K562 (cell line): ENCODE data around the gene ICAM2. TPM values are rescaled to one million over a fixed set of nuclear protein-coding genes. Genes with fewer than 3 reads are reported as not detected.

Experiments
- HCFC1 ChIP-seq: IDR thresholded peaks from 2 replicates; pipeline ENCODE4 v1.6.1; 2012; ENCODE audit warnings: low read depth, low read length, improper control_type of control experiment
- HDAC6 ChIP-seq: IDR thresholded peaks from 2 replicates; pipeline ENCODE4 v1.6.1; 2012; ENCODE audit warnings: low read depth, mild to moderate bottlenecking, control low read depth, inconsistent platforms, low read length, moderate library complexity
- HMGXB4 ChIP-seq: sonication (generic); formaldehyde crosslinking; IDR thresholded peaks from 2 replicates; pipeline ENCODE4 v1.8.1; 2023; ENCODE audit warnings: mild to moderate bottlenecking, missing genetic modification reagents
- HNRNPK ChIP-seq: fragments of 200-400 bp; formaldehyde crosslinking; IDR thresholded peaks from one replicate; pipeline ENCODE4 v1.6.1; 2018; ENCODE audit warnings: mild to moderate bottlenecking, low read depth, low read length; ENCODE audit not compliant: poor library complexity, severe bottlenecking
- HNRNPL ChIP-seq: fragments of 200-400 bp; formaldehyde crosslinking; IDR thresholded peaks from 2 replicates; pipeline ENCODE4 v1.6.1; 2017; ENCODE audit warnings: low read depth, mild to moderate bottlenecking, low read length
- IRF2 ChIP-seq: sonication (generic); formaldehyde crosslinking; IDR thresholded peaks from 2 replicates; pipeline ENCODE4 v1.8.1; 2022; ENCODE audit warnings: mild to moderate bottlenecking, missing genetic modification reagents
- KDM2B ChIP-seq: fragments of 250-450 bp; sonication (Bioruptor Pico); IDR thresholded peaks from 2 replicates; pipeline ENCODE4 v1.8.0; 2021; ENCODE audit warnings: mild to moderate bottlenecking, moderate library complexity
- MEIS2 ChIP-seq: fragments of 450-650 bp; IDR thresholded peaks from 2 replicates; pipeline ENCODE4 v1.6.1; 2014; ENCODE audit warnings: mild to moderate bottlenecking; ENCODE audit not compliant: partially characterized antibody
- MTA1 ChIP-seq: fragments of 450-650 bp; IDR thresholded peaks from 2 replicates; pipeline ENCODE4 v1.6.1; 2017; ENCODE audit warnings: borderline replicate concordance
- NR1H2 ChIP-seq: sonication (generic); formaldehyde crosslinking; IDR thresholded peaks from 2 replicates; pipeline ENCODE4 v1.4.0; 2020; ENCODE audit warnings: mild to moderate bottlenecking, missing genetic modification reagents
- PKNOX1 ChIP-seq: fragments of 450-650 bp; IDR thresholded peaks from 2 replicates; pipeline ENCODE4 v1.6.1; 2016
- TCF15 ChIP-seq: fragments of 250-450 bp; sonication (Bioruptor Pico); IDR thresholded peaks from 2 replicates; pipeline ENCODE4 v1.8.0; 2022; ENCODE audit warnings: moderate library complexity, mild to moderate bottlenecking, inconsistent platforms
- TRIM24 ChIP-seq, 2 experiments: fragments of 450-650 bp; IDR thresholded peaks; 2 replicates each; pipeline ENCODE4 v1.6.1; 2016
- TRIM25 ChIP-seq: fragments of 450-650 bp; IDR thresholded peaks from 2 replicates; pipeline ENCODE4 v1.7.0; 2016; ENCODE audit warnings: borderline replicate concordance
- ZNF133 ChIP-seq: fragments of 250-450 bp; sonication (Bioruptor Pico); IDR thresholded peaks from 2 replicates; pipeline ENCODE4 v1.4.0; 2020; ENCODE audit warnings: mild to moderate bottlenecking
- ZNF134 ChIP-seq: fragments of 250-450 bp; sonication (Bioruptor Pico); conservative IDR thresholded peaks from 2 replicates; pipeline ENCODE4 v1.4.0; 2020
- polyA plus RNA-seq, 8 experiments: library from polyadenylated mRNA; depleted of rRNA in 4 of 8; stranded (reverse) in 5 of 8; unstranded in 3 of 8; fragments of >200 nt; fragmentation: Nextera tagmentation in 2 of 8; fragmentation: Illumina TruSeq in 1 of 8; extraction: Ambion mirVana in 2 of 8; extraction: Trizol in 1 of 8; gene quantifications; 2 replicates each; pipeline versions ENCODE4 v1.2.1 to v1.2.3, GENCODE V29; 2011 to 2014; ENCODE audit warnings: inconsistent platforms in 1 of 8, missing spikeins in 1 of 8
- total RNA-seq, 7 experiments: library from RNA; depleted of rRNA in 6 of 7; stranded (reverse); fragments of >200 nt in 6 of 7; fragmentation: Illumina TruSeq in 2 of 7; extraction: Trizol in 2 of 7; gene quantifications; 2 replicates each; pipeline versions ENCODE4 v1.2.1 to v1.2.3, GENCODE V29; 2011 to 2021; ENCODE audit warnings: low replicate concordance in 1 of 7
- TF ChIP-seq, protein P1 (sequence below): fragments of 450-650 bp; conservative IDR thresholded peaks from 2 replicates; pipeline ENCODE4 v1.6.1; 2016; ENCODE audit warnings: missing genetic modification characterization, low read depth, mild to moderate bottlenecking, control low read depth, missing compliant biosample characterization
- TF ChIP-seq, protein P2 (sequence below): fragments of 150-350 bp; conservative IDR thresholded peaks from 2 replicates; pipeline ENCODE4 v1.6.1; 2014; ENCODE audit warnings: low read length

The ICAM2 gene
- total and polyA plus RNA-seq, 9 of the 15 experiments (the other 6 are each of a cell fraction or from before 2014, with no cell fraction given) = 37.9 to 89.4 (median 60.6) TPM

DNA sequence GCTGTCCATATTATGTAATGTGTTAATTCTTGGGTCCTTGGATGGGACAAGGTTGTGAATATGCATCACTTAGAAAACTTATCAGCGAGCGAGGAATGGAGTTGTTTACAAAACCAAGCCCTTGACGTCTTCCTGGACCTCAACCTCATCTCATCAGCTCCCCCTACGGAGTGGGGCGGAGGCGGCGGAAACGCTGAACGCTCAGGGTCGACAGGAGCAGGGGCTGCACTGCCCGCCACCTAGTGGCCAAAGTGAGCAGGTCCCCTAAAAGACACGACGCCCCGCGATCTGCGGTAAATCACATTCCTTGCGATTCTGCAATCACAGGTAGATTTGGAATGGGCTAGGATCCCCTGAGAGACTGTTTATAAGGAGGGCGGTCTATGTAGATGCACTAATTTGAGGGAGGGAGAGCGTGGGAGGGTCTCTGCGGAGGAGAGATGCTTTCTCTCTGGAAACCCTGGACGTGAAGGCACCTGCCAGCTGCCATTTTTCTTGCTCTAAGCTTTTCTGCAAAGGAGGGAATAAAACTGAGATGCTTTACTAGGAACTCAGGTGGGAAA lies 5.4 kb upstream of the ICAM2 start (continued):
- TF ChIP-seq HDAC6 = no peak
- TF ChIP-seq, protein P1, sequence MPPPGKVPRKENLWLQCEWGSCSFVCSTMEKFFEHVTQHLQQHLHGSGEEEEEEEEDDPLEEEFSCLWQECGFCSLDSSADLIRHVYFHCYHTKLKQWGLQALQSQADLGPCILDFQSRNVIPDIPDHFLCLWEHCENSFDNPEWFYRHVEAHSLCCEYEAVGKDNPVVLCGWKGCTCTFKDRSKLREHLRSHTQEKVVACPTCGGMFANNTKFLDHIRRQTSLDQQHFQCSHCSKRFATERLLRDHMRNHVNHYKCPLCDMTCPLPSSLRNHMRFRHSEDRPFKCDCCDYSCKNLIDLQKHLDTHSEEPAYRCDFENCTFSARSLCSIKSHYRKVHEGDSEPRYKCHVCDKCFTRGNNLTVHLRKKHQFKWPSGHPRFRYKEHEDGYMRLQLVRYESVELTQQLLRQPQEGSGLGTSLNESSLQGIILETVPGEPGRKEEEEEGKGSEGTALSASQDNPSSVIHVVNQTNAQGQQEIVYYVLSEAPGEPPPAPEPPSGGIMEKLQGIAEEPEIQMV (tag) = no peak
- no peak for TF ChIP-seq TCF15 (CRISPR knock-in tag)
- no peak for TF ChIP-seq TRIM25
- no peak for TF ChIP-seq ZNF133 (CRISPR knock-in tag)
- no peak for TF ChIP-seq IRF2 (CRISPR knock-in tag)
- no peak for TF ChIP-seq HNRNPL
- peak; percentile 76 for TF ChIP-seq MTA1
- TF ChIP-seq NR1H2 (CRISPR knock-in tag) = no peak
- TF ChIP-seq HNRNPK = no peak
- TF ChIP-seq, protein P2, sequence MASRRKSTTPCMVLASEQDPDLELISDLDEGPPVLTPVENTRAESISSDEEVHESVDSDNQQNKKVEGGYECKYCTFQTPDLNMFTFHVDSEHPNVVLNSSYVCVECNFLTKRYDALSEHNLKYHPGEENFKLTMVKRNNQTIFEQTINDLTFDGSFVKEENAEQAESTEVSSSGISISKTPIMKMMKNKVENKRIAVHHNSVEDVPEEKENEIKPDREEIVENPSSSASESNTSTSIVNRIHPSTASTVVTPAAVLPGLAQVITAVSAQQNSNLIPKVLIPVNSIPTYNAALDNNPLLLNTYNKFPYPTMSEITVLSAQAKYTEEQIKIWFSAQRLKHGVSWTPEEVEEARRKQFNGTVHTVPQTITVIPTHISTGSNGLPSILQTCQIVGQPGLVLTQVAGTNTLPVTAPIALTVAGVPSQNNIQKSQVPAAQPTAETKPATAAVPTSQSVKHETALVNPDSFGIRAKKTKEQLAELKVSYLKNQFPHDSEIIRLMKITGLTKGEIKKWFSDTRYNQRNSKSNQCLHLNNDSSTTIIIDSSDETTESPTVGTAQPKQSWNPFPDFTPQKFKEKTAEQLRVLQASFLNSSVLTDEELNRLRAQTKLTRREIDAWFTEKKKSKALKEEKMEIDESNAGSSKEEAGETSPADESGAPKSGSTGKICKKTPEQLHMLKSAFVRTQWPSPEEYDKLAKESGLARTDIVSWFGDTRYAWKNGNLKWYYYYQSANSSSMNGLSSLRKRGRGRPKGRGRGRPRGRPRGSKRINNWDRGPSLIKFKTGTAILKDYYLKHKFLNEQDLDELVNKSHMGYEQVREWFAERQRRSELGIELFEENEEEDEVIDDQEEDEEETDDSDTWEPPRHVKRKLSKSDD = no peak
- TF ChIP-seq HCFC1 = peak; percentile 49; the same call in 1 of the 2 replicates
- peak; percentile 22; the same call in 1 of the 2 replicates for TF ChIP-seq PKNOX1
- no peak for TF ChIP-seq TRIM24 (IDR thresholded peaks at IDR 0.05)
- 0 out of 2 replicates have a peak, but pooled peaks have one; percentile 7 for TF ChIP-seq KDM2B (CRISPR knock-in tag)
- peak; percentile 50 for TF ChIP-seq MEIS2
- TF ChIP-seq HMGXB4 = peak; percentile 83; the same call in 1 of the 2 replicates
- TF ChIP-seq ZNF134 (CRISPR knock-in tag) = 0 out of 2 replicates have a peak, but pooled peaks have one; percentile 8
